ENCODE data around the gene PRICKLE2. TPM values are rescaled to one million over a fixed set of nuclear protein-coding genes. Genes with fewer than 3 reads are reported as not detected.
A peak's percentile ranks its signal among the peaks of the same experiment; 100 is the strongest.

PRICKLE2 gene
- total and polyA plus RNA-seq, 2 donors (not counting 1 experiment from before 2014, with no cell fraction given): 14.1 to 29.4 TPM

GRCh38 chr3:64215103-64215502, 10.2 kb downstream of the PRICKLE2 start:
- no peaks in the 10 kb centered on the region for H4K20me1 ChIP-seq (ENCODE audit: control insufficient read depth, extremely low read depth, insufficient read depth, low read length)
- DNase-seq (ENCODE audit: low read depth in 2 of 2): no peak
- H3K9ac ChIP-seq (ENCODE audit: insufficient read depth, low read length): peak overlapping the region; percentile 10
- H3K36me3 ChIP-seq (ENCODE audit: control insufficient read depth, insufficient read depth, low read length): no peaks in the 10 kb centered on the region
- peak overlapping the region; percentile 90 for H3K27ac ChIP-seq (ENCODE audit: insufficient read depth, low read length)
- H2AFZ ChIP-seq (ENCODE audit: low read length): no peak overlapping the region
- no peaks in the 10 kb centered on the region for H3K27me3 ChIP-seq (ENCODE audit: control insufficient read depth, insufficient read depth, low read length)
- H3K79me2 ChIP-seq (ENCODE audit: control insufficient read depth, insufficient read depth, low read length): peaks cover 22% of the 10 kb centered on the region
- H3K4me3 ChIP-seq (replicated peaks in 1 of 4; ENCODE audit: control extremely low read depth in 1 of 4, insufficient read depth in 1 of 4, low read depth in 3 of 4, low read length in 4 of 4): peak overlapping the region; percentile 32 to 68 (median 40)
- H3K4me1 ChIP-seq (ENCODE audit: control insufficient read depth, extremely low read depth, insufficient read depth, low read length): peaks cover 31% of the 10 kb centered on the region
- peak overlapping the region; percentile 87 for H3K4me2 ChIP-seq (ENCODE audit: extremely low read depth, insufficient read depth, low read length)
- no peak for TF ChIP-seq EZH2 (IDR thresholded peaks at IDR 0.05; ENCODE audit: low read length, missing control alignments)
- TF ChIP-seq, protein P1, sequence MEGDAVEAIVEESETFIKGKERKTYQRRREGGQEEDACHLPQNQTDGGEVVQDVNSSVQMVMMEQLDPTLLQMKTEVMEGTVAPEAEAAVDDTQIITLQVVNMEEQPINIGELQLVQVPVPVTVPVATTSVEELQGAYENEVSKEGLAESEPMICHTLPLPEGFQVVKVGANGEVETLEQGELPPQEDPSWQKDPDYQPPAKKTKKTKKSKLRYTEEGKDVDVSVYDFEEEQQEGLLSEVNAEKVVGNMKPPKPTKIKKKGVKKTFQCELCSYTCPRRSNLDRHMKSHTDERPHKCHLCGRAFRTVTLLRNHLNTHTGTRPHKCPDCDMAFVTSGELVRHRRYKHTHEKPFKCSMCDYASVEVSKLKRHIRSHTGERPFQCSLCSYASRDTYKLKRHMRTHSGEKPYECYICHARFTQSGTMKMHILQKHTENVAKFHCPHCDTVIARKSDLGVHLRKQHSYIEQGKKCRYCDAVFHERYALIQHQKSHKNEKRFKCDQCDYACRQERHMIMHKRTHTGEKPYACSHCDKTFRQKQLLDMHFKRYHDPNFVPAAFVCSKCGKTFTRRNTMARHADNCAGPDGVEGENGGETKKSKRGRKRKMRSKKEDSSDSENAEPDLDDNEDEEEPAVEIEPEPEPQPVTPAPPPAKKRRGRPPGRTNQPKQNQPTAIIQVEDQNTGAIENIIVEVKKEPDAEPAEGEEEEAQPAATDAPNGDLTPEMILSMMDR (conservative IDR thresholded peaks at IDR 0.05 in 1 of 2, IDR thresholded peaks at IDR 0.05 in 1 of 2; ENCODE audit: low read depth in 1 of 2, low read length in 2 of 2): no peak
- no peaks in the 10 kb centered on the region for H3K9me3 ChIP-seq (ENCODE audit: control insufficient read depth, insufficient read depth, low read depth, low read length)

DNA sequence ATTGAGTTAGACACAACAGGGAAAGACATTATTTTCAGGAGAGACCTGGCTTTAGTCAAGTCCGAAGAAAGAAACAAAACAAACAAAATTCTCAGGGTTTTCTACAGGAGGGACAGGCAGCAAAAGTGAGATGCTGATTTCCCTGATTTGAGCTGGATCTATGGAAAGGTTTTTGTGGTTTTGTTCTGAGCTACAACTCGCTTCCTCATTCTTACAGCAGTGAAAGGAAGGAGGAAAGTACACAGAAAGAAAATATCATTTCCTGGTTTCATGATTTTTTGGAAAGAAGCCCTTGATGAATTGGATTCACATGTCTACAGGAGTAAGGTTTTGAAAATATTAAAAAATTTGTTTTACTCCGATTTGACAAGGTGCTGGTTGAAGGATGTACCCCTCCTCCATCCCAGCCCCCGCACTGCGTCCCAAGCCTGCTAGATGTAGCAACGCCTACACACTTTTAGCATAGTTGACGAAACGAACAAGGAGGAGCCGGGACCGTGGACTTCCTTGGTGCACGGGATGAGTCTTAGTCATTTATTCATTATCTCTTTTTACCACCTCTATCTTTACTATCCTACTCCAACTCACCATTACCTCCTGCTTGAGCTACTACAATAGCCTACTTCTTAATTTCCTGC, 10.8 kb downstream of the PRICKLE2 start:
- Histone ChIP-seq H3K36me3 (ENCODE audit: control insufficient read depth, insufficient read depth, low read length) (no peaks in the 10 kb centered on the region), H3K4me2 (ENCODE audit: extremely low read depth, insufficient read depth, low read length) (peak overlapping the region; percentile 87), H3K4me3 (replicated peaks in 1 of 4; ENCODE audit: control extremely low read depth in 1 of 4, insufficient read depth in 1 of 4, low read depth in 3 of 4, low read length in 4 of 4) (peak overlapping the region; percentile 32 to 68 (median 40)), H4K20me1 (ENCODE audit: control insufficient read depth, extremely low read depth, insufficient read depth, low read length) (no peaks in the 10 kb centered on the region), H3K79me2 (ENCODE audit: control insufficient read depth, insufficient read depth, low read length) (peaks cover 23% of the 10 kb centered on the region), H3K9ac (ENCODE audit: insufficient read depth, low read length) (peak overlapping the region; percentile 56), H2AFZ (ENCODE audit: low read length) (peak overlapping the region; percentile 17), H3K4me1 (ENCODE audit: control insufficient read depth, extremely low read depth, insufficient read depth, low read length) (peaks cover 30% of the 10 kb centered on the region), H3K9me3 (ENCODE audit: control insufficient read depth, insufficient read depth, low read depth, low read length) (no peaks in the 10 kb centered on the region), H3K27ac (ENCODE audit: insufficient read depth, low read length) (peak overlapping the region; percentile 90), H3K27me3 (ENCODE audit: control insufficient read depth, insufficient read depth, low read length) (no peaks in the 10 kb centered on the region)
- TF ChIP-seq EZH2 (IDR thresholded peaks at IDR 0.05; ENCODE audit: low read length, missing control alignments): no peak
- TF ChIP-seq, protein P1 (conservative IDR thresholded peaks at IDR 0.05 in 1 of 2, IDR thresholded peaks at IDR 0.05 in 1 of 2; ENCODE audit: low read depth in 1 of 2, low read length in 2 of 2): no peak
- DNase-seq (ENCODE audit: low read depth in 2 of 2): peak; percentile 32 to 76

- Histone ChIP-seq H3K9me3 (ENCODE audit: control insufficient read depth, insufficient read depth, low read depth, low read length) (no peaks in the 10 kb centered on the region), H3K4me1 (ENCODE audit: control insufficient read depth, extremely low read depth, insufficient read depth, low read length) (peaks cover 28% of the 10 kb centered on the region), H3K27me3 (ENCODE audit: control insufficient read depth, insufficient read depth, low read length) (no peaks in the 10 kb centered on the region), H2AFZ (ENCODE audit: low read length) (peak overlapping the region; percentile 17), H3K9ac (ENCODE audit: insufficient read depth, low read length) (peak overlapping the region; percentile 56), H3K79me2 (ENCODE audit: control insufficient read depth, insufficient read depth, low read length) (peaks cover 25% of the 10 kb centered on the region), H3K27ac (ENCODE audit: insufficient read depth, low read length) (peak overlapping the region; percentile 90), H3K36me3 (ENCODE audit: control insufficient read depth, insufficient read depth, low read length) (no peaks in the 10 kb centered on the region), H4K20me1 (ENCODE audit: control insufficient read depth, extremely low read depth, insufficient read depth, low read length) (no peaks in the 10 kb centered on the region), H3K4me3 (replicated peaks in 1 of 4; ENCODE audit: control extremely low read depth in 1 of 4, insufficient read depth in 1 of 4, low read depth in 3 of 4, low read length in 4 of 4) (peak overlapping the region; percentile 32 to 68 (median 40)), H3K4me2 (ENCODE audit: extremely low read depth, insufficient read depth, low read length) (peak overlapping the region; percentile 87)
- TF ChIP-seq EZH2 (IDR thresholded peaks at IDR 0.05; ENCODE audit: low read length, missing control alignments): no peak
- TF ChIP-seq, protein P1 (conservative IDR thresholded peaks at IDR 0.05 in 1 of 2, IDR thresholded peaks at IDR 0.05 in 1 of 2; ENCODE audit: low read depth in 1 of 2, low read length in 2 of 2): no peak
- DNase-seq (ENCODE audit: low read depth in 2 of 2): peak; percentile 94 to 99
Measured at GRCh38 chr3:64213962-64214379, 11.3 kb downstream of the PRICKLE2 start.
